Stimulated activated CD8-positive, alpha-beta memory T cell treated with anti-CD3 and anti-CD28 coated beads, Interleukin-15, amount 100 ng/mL, for 48 hours (primary cell): ENCODE results near the gene OTOR.

Experiments
- DNase-seq, 2 donors: peaks; one replicate each; pipeline ENCODE4 v3.0.0-alpha.2; 2020; ENCODE audit warnings: low read depth in 2 of 2

OTOR gene

GRCh38 chr20:16749573-16749972, 1.4 kb downstream of the OTOR start:
- DNase-seq: no peak

- no peak for DNase-seq
These were observed 3.9 kb downstream of the OTOR start for GRCh38 chr20:16752082-16752481.

GRCh38 chr20:16752901-16753300, 4.7 kb downstream of the OTOR start:
- DNase-seq: no peak

GRCh38 chr20:16758454-16759180, 10.5 kb downstream of the OTOR start:
- no peak for DNase-seq

- no peak for DNase-seq
These were observed 11.0 kb downstream of the OTOR start for GRCh38 chr20:16759181-16759563.

GRCh38 chr20:16760431-16761304, 12.5 kb downstream of the OTOR start:
- DNase-seq: no peak

GRCh38 chr20:16761305-16761829, 13.2 kb downstream of the OTOR start:
- DNase-seq: peak; percentile 2 to 12

- no peak for DNase-seq
These were observed 16.4 kb downstream of the OTOR start for GRCh38 chr20:16764560-16764959.

- no peak for DNase-seq
These were observed 23.1 kb downstream of the OTOR start for GRCh38 chr20:16771213-16771612.

- no peak for DNase-seq
These were observed 27.8 kb downstream of the OTOR start for GRCh38 chr20:16775961-16776360.

- no peak for DNase-seq
These were observed 29.0 kb downstream of the OTOR start for GRCh38 chr20:16777126-16777525.

- no peak for DNase-seq
These were observed 30.0 kb downstream of the OTOR start for GRCh38 chr20:16778159-16778558.

- DNase-seq: no peak
These were observed 33.3 kb downstream of the OTOR start for GRCh38 chr20:16781496-16781895.

- DNase-seq: no peak
These were observed 37.1 kb downstream of the OTOR start for GRCh38 chr20:16785226-16785625.
